GM21619 (cell line): ENCODE data around the gene RPAP3.
A peak's percentile ranks its signal among the peaks of the same experiment; 100 is the strongest.
"Not testable (repeated sequence)": the region's sequence is repeated elsewhere in the genome, so short reads cannot be mapped to it uniquely, and the experiment has no call there.

ENCODE experiments used
- ATAC-seq: cut with Tn5 transposase; IDR thresholded peaks from one replicate; pipeline ENCODE4 v1.9.1; 2021; ENCODE audit not compliant: unreplicated experiment

The RPAP3 gene

DNA sequence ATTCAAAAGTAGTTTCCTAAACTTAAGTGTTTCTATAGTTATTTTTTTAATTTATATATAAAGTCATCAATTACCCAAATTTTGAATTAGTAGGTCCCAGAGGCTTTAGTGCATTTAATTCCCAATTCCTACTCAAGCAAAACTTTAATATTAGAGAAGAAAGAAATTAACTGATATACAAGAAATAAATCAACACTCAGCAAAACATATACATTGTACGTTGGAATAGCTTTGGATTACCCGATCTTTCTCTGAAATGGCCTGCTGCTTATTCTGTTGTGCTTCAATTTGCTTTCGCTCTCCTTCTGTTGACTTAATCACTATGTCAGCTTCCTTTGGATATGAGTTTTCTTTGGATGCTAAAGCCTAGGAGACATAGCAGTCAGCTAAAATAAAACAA, 18.2 kb downstream of the RPAP3 start:
- no peak for ATAC-seq

- ATAC-seq, result peak; percentile 60
Measured at GRCh38 chr12:47686645-47687240, 19.1 kb downstream of the RPAP3 start.

DNA sequence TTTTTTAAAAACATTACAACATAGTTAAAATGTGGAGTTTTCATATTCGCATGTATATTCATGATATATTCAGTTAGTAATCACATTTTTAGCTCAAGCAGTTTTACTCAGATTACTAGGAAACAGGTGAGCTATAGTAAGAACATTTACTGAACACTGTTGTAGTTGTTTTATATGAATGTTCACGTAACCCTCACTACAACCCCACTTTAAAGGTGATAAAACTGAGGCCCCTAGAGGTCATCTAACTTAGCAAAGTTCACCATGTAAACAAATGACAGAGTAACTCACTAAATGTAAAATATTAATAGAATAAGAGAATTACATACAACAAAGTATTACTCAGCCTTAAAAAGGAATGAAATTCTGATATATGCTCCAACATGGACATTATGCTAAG, 26.0 kb downstream of the RPAP3 start:
- no peak for ATAC-seq

- ATAC-seq, result no peak
Measured at GRCh38 chr12:47672068-47672467, 33.8 kb downstream of the RPAP3 start.

DNA sequence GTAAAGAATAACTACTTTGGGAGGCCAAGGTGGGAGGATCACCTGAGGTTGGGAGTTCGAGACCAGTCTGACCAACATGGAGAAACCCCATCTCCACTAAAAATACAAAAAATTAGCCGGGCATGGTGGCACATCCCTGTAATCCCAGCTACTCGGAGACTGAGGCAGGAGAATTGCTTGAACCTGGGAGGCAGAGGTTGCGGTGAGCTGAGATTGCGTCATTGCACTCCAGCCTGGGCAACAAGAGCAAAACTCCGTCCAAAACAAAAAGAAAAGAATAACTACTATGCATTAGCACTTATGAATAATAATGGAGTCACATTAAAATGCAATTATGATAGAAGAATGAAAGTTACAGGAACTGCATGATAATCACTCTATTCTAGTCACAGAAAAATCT, 37.9 kb downstream of the RPAP3 start:
- ATAC-seq, result not testable (repeated sequence)

DNA sequence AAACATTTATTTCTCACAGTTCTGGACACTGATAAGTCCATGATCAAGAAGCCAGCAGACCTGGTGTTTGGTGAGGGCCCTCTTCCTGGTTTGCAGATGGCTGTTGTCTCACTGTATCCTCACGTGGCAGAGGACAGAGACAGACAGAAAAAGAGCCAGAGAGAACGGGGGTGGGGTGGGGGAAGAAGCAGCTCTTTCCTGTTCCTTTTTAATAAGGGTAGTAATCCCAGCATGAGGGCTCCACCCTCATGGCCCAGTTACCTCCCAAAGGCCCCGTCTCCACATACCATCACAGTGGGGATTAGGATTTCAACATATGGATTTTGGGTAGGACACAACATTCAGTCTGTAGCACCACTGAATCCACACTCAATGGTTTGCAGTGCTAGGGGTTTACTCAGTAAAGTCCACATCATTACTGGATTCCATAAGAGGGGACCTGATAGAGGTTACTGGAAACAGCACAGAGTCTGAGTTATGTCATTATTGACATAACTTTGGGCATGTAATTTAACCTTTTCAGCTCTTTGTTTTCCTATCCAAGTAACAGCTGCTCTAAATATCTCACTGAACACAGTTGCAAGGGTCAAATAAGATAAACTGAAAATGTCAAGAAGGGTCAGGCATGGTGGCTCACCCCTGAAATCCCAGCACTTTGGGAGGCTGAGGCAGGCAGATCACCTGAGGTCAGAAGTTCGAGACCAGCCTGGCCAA, 53.2 kb downstream of the RPAP3 start:
- no peak for ATAC-seq

GRCh38 chr12:47651368-47652254, 54.2 kb downstream of the RPAP3 start:
- peak; percentile 69 for ATAC-seq

GRCh38 chr12:47650469-47650868, 55.4 kb downstream of the RPAP3 start:
- ATAC-seq, result no peak

GRCh38 chr12:47649381-47649780, 56.4 kb downstream of the RPAP3 start:
- no peak for ATAC-seq

DNA sequence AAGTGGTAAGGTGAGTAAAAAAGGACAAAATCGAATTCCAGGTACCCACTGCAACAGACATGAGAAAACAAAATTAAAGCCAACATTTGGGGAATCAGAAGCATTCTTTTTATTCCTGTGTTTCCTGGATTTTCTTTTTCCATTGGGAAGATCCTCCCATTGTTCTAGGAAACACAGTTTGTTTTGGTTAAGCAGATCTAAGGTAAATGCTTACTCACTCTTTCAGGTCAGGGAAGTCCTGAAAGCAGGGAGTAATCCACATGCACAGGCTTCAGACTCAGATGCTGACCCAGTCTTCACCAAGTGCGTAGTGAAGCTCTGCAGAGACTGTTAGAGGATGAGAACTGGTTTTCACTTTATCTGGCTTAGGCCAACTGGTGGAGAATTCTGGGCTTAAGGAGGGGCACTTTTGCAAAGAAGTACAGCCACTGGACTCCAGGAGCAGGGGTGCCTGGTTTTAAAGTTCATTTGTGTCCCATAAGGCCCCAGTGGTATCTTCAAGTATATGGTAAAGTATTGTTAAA, 57.7 kb downstream of the RPAP3 start:
- ATAC-seq, result no peak

DNA sequence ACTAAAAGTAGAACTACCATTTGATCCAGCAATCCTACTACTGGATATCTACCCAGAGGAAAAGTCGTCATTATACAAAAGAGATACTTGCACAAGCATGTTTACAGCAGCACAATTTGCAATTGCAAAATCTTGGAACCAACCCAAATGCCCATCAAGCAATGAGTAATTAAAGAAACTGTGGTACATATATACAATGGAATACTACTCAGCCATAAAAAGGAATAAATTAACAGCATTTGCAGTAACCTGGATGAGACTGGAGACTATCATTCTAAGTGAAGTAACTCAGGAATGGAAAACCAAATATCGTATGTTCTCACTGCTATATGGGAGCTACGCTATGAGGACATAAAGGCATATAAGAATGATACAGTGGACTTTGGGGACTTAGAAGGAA, 63.5 kb downstream of the RPAP3 start:
- not testable (repeated sequence) for ATAC-seq

- ATAC-seq, result no peak
Measured at GRCh38 chr12:47636908-47637780, 68.7 kb downstream of the RPAP3 start.

DNA sequence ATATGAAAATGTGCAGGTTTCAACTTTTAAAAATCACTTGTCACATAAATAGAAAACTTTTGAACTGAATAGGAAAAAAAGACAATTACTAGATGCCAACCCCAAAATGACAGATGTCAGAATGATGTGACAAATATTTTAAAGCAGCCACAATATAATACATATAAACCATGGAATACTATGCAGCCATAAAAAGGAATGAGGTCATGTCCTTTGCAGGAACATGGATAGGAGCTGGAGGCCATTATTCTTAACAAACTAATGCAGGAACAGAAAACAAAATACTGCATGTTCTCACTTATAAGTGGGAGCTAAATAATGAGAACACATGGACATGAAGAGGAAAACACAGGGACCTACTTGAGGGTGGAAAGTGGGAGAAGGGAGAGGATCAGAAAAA, 70.1 kb downstream of the RPAP3 start:
- not testable (repeated sequence) for ATAC-seq

- ATAC-seq, result no peak
Measured at GRCh38 chr12:47634127-47634526, 71.7 kb downstream of the RPAP3 start.

DNA sequence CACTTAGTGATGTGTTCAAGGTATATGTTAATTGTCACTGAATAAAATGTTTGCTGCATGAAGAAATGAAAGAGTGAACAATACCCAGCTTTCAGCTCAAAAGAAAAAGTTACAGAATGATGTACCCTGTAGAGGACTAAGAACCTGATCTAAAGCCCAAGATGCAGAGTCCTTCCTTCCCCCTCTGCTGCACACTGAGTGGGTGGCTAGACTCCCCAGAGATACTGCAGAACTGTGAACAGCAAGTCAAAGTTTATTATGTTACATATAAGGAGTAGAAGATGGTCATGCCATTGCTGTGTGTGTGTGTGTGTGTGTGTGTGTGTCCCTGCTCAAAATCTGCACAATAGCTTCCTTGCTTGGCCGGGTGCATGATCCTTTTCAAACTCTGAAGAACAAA, 83.9 kb downstream of the RPAP3 start:
- ATAC-seq, result no peak

DNA sequence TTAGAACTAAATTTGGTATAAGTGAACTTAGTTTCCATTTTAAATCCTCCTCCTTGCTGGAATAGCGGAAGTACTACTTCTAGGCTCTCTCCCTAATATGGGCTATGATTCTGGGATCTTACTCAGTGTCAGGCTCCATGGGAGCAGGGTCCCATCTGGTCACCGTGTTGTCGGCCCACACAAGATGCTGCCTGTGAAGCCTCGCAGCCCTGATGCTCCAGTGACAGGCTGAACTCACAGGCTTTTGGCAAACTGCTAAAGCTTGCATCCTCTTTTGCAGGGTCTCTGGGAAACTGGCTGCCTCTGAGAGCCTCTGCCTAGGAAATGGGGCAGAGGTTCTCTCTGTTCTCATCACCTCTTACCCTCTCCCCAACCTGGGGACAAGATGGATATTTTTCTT, 88.4 kb downstream of the RPAP3 start:
- ATAC-seq, result no peak

- no peak for ATAC-seq
Measured at GRCh38 chr12:47616440-47616839, 89.4 kb downstream of the RPAP3 start.

- no peak for ATAC-seq
Measured at GRCh38 chr12:47615711-47616110, 90.1 kb downstream of the RPAP3 start.

- no peak for ATAC-seq
Measured at GRCh38 chr12:47614521-47614920, 91.3 kb downstream of the RPAP3 start.

GRCh38 chr12:47612953-47613352, 92.9 kb downstream of the RPAP3 start:
- no peak for ATAC-seq

- ATAC-seq, result no peak
Measured at GRCh38 chr12:47611906-47612305, 93.9 kb downstream of the RPAP3 start.
